GM06990 (cell line): ENCODE measurements around the gene CPVL.

Source experiments
- DNase-seq: peaks from one replicate; pipeline ENCODE4 v3.0.0-alpha.2; 2011; ENCODE audit not compliant: insufficient read length; ENCODE audit errors: extremely low read depth
- H3K27me3 ChIP-seq: replicated peaks from 2 replicates; pipeline ENCODE4 v1.6.0; 2011; ENCODE audit warnings: low read length; ENCODE audit not compliant: control insufficient read depth, insufficient read depth
- H3K36me3 ChIP-seq: 2 replicates; pipeline ENCODE4 v1.5.1; 2011; ENCODE audit warnings: low read length; ENCODE audit not compliant: control insufficient read depth, insufficient read depth
- H3K4me3 ChIP-seq: replicated peaks from 2 replicates; pipeline ENCODE4 v1.5.1; 2011; ENCODE audit warnings: low read depth, mild to moderate bottlenecking, control low read depth, low read length
- TF ChIP-seq, protein P1 (sequence below): IDR thresholded peaks from 2 replicates; pipeline ENCODE4 v1.5.1; 2011; ENCODE audit warnings: low read length, control low read depth, mild to moderate bottlenecking, inconsistent platforms; ENCODE audit not compliant: insufficient read depth, poor library complexity, severe bottlenecking

CPVL gene

DNA sequence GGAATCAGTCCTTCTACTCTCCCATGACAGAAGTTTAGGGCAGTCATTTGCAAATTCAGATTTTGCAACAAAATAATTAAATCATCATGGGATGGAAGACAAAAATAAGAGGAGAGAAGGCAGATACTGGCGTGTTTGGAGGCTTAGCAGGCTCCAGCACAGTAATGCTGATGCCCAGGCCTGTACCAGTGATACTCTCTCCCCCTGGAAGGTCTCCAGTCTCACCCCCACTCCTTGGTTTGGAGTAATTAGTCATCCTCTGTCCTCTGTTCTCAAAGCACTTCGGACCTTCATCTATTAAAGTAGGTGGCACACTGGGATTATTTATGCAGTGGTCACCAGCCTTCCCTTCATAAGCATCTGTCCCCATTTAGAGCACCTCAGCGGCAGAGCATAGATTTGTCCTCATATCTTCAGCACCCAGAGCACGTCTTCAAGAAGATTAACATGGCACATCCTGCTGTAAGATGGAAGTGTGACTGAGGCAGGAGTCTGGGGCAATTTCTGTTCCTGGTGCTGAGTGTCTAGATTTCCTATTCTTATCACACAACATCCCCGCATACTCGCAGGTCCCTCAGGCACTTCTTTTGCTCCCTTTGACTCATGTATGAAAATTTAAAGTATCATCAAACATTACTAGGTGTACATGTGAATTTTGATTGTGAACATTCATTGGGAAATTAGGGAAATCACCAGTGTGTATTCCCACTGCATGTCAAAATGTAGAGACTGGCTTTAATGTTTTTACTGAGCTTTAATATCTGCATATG is 156.9 kb downstream of the CPVL start:
- TF ChIP-seq, protein P1, sequence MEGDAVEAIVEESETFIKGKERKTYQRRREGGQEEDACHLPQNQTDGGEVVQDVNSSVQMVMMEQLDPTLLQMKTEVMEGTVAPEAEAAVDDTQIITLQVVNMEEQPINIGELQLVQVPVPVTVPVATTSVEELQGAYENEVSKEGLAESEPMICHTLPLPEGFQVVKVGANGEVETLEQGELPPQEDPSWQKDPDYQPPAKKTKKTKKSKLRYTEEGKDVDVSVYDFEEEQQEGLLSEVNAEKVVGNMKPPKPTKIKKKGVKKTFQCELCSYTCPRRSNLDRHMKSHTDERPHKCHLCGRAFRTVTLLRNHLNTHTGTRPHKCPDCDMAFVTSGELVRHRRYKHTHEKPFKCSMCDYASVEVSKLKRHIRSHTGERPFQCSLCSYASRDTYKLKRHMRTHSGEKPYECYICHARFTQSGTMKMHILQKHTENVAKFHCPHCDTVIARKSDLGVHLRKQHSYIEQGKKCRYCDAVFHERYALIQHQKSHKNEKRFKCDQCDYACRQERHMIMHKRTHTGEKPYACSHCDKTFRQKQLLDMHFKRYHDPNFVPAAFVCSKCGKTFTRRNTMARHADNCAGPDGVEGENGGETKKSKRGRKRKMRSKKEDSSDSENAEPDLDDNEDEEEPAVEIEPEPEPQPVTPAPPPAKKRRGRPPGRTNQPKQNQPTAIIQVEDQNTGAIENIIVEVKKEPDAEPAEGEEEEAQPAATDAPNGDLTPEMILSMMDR = no peak
- Histone ChIP-seq H3K27me3 (no peaks in the 10 kb centered on the region), H3K4me3 (no peak overlapping the region), H3K36me3 (no peaks in the 10 kb centered on the region)
- no peak for DNase-seq

DNA sequence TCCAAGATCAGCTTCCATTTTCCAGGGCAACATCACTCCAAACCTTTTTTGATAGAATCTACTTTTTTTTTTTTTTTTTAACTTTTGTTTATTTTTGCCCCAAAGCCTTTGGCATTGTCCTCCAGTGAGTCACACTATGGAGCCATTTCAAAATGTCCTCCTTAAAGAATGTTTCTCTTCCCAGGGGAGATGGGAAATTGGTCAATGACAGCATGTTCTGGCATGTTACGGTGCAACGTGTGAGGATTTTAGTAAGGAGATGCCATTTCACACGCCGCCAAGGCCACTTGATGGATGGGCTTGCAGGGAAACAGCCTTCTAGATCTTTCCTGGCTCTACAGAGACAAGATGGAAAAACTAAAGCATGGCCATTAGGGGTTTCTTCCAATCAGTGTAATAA is 157.5 kb downstream of the CPVL start:
- TF ChIP-seq, protein P1 = no peak
- Histone ChIP-seq H3K36me3 (no peaks in the 10 kb centered on the region), H3K4me3 (no peak overlapping the region), H3K27me3 (no peaks in the 10 kb centered on the region)
- DNase-seq = no peak

DNA sequence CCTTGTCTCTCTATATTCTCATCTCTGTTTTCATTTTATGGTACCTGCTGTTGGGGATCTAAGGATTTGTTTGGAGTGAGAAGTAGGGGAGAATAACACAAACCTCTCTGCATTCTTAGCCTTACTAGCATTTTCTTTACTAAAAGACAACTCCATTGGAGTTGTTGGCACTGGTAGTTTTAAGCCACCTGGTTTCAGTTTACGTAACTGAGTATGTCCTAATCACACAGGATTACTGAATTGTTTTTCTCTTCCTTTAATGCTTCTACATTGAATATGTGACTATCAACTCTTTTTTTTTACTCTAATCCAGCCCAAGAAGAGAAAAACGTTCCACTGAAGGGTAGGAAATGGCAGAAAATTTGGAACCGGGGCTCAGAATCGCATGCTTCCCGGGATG is 158.2 kb downstream of the CPVL start:
- TF ChIP-seq, protein P1 = no peak
- Histone ChIP-seq H3K36me3 (no peaks in the 10 kb centered on the region), H3K27me3 (no peaks in the 10 kb centered on the region), H3K4me3 (no peak overlapping the region)
- DNase-seq = no peak

DNA sequence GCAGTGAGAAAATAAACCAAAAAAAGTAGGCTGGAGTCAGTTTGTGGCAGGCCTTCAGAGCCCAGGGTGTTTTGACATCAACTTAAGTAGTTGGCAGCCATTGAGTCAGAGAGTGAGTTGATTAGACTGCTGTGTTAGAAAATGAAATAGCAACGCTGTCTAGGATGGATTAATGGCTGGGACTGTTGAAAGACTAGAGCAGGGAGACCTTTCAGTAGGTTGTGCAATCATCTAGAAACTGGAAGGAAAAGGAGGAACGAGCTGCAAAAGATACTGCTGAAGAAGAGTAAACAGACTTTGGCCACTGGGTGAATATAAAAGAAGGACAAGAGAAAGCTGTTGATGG is 159.6 kb downstream of the CPVL start:
- Histone ChIP-seq H3K4me3 (no peak overlapping the region), H3K27me3 (no peaks in the 10 kb centered on the region), H3K36me3 (no peaks in the 10 kb centered on the region)
- TF ChIP-seq, protein P1 = no peak
- DNase-seq = no peak

DNA sequence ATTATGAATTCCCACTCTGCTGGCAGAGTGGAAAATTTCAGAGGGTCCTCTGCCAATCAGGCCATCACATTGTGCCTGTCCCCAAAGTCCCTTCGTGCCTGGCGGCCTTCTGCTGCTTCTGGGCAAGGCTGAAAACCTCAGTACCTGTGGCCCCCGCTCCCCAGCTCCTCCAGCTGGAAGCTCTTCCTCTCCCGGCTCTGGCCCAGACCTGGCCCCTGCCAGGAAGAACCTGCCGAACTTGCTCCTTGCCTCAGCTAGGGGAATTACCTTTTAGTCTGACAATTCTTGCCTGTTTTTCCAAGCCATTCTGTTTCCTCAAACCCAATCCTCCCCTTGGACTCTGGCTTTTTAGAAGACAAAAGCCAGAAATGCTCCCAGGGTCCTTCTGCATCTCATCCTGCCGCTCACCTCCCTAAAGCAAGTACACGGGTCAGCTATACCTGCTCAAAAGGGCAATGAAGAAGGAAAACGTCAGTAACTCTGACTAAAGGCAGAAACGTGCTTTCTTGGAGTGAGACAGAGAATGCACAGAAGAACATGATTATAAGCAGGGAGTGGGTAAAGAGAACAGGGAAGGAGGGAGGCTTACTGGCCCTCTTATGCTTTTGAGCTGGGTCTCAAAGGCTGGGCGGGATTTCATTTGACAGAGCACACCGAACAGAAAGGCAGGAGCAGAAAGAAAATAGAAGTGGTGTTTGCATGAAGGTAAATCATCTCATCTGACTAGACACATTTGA is 160.1 kb downstream of the CPVL start:
- Histone ChIP-seq H3K27me3 (no peaks in the 10 kb centered on the region), H3K36me3 (no peaks in the 10 kb centered on the region), H3K4me3 (no peak overlapping the region)
- DNase-seq = no peak
- TF ChIP-seq, protein P1 = no peak
